Neural crest cell (in vitro differentiated cells): ENCODE results near the gene ODF4. TPM values are rescaled to one million over a fixed set of nuclear protein-coding genes. Genes with fewer than 3 reads are reported as not detected.

Experiments
- DNase-seq: peaks from one replicate; pipeline ENCODE4 v3.0.0; 2021; ENCODE audit warnings: low read depth, mixed read lengths, low spot score
- H3K27ac Mint-ChIP-seq: one replicate; pipeline ENCODE4 v1.8.0; 2021; ENCODE audit warnings: mild to moderate bottlenecking, mixed read lengths; ENCODE audit not compliant: unreplicated experiment
- H3K27me3 Mint-ChIP-seq: 2 replicates; pipeline ENCODE4 v1.8.0; 2021; ENCODE audit warnings: low read depth, mild to moderate bottlenecking, mixed read lengths
- H3K36me3 Mint-ChIP-seq: 2 replicates; pipeline ENCODE4 v1.8.0; 2021; ENCODE audit warnings: low read depth, mild to moderate bottlenecking, mixed read lengths
- H3K4me1 Mint-ChIP-seq: 2 replicates; pipeline ENCODE4 v1.8.0; 2021; ENCODE audit warnings: mixed read lengths
- H3K4me3 Mint-ChIP-seq: one replicate; pipeline ENCODE4 v1.8.0; 2021; ENCODE audit warnings: mild to moderate bottlenecking, mixed read lengths
- H3K9me3 Mint-ChIP-seq: 2 replicates; pipeline ENCODE4 v1.8.0; 2021; ENCODE audit warnings: mixed read lengths
- CTCF ChIP-seq: fragments of 200-600 bp; sonication (generic); conservative IDR thresholded peaks from 2 replicates; pipeline ENCODE4 v1.5.0; 2021; ENCODE audit warnings: antibody characterized with exemption, mild to moderate bottlenecking
- long read RNA-seq: library from polyadenylated mRNA; unstranded; transcript quantifications from one replicate; pipeline ENCODE4 v2.0.0, GENCODE V29; 2020
- total RNA-seq: library from RNA; stranded (reverse); gene quantifications from 2 replicates; pipeline ENCODE4 v1.2.1, GENCODE V29; 2021

ODF4 gene
- not detected in 2 replicates for total RNA-seq
- long read RNA-seq: 0 reads

- H3K9me3 Mint-ChIP-seq: no peaks in the 10 kb centered on the region
- H3K4me3 Mint-ChIP-seq: no peak within 1 kb of the TSS
- peaks cover 13% of the 10 kb centered on the region for H3K27me3 Mint-ChIP-seq
- no peaks in the 10 kb centered on the region for H3K36me3 Mint-ChIP-seq
- H3K4me1 Mint-ChIP-seq: peaks cover 12% of the 10 kb centered on the region
- no peak within 1 kb of the TSS for H3K27ac Mint-ChIP-seq
- no peak for TF ChIP-seq CTCF
- DNase-seq: no peak
Observed at GRCh38 chr17:8339540-8339939, at the start of gene ODF4. TSS of gene ODF4 (plus strand) at chr17:8339840. CDS start at chr17:8340052, 212 bp downstream.

GRCh38 chr17:8290043-8290442, 49.6 kb upstream of the ODF4 start:
- TF ChIP-seq CTCF: no peak
- DNase-seq: no peak
- Mint-ChIP-seq H3K4me1 (peaks cover 52% of the 10 kb centered on the region), H3K36me3 (peaks cover 3% of the 10 kb centered on the region), H3K9me3 (no peaks in the 10 kb centered on the region), H3K27me3 (no peaks in the 10 kb centered on the region), H3K4me3 (peak overlapping the region; percentile 99), H3K27ac (no peak overlapping the region)

- Mint-ChIP-seq H3K9me3 (no peaks in the 10 kb centered on the region), H3K4me1 (peaks cover 55% of the 10 kb centered on the region), H3K4me3 (peak overlapping the region; percentile 65), H3K36me3 (peaks cover 3% of the 10 kb centered on the region), H3K27me3 (no peaks in the 10 kb centered on the region), H3K27ac (no peak overlapping the region)
- no peak for DNase-seq
- no peak for TF ChIP-seq CTCF
Observed at GRCh38 chr17:8292639-8293395, 46.8 kb upstream of the ODF4 start.

GRCh38 chr17:8294361-8294760, 45.3 kb upstream of the ODF4 start:
- no peak for TF ChIP-seq CTCF
- H3K36me3 Mint-ChIP-seq: peaks cover 3% of the 10 kb centered on the region
- no peaks in the 10 kb centered on the region for H3K27me3 Mint-ChIP-seq
- H3K27ac Mint-ChIP-seq: peak overlapping the region; percentile 86
- H3K4me1 Mint-ChIP-seq: peaks cover 42% of the 10 kb centered on the region
- no peak for DNase-seq
- peak overlapping the region; percentile 92 for H3K4me3 Mint-ChIP-seq
- no peaks in the 10 kb centered on the region for H3K9me3 Mint-ChIP-seq

GRCh38 chr17:8294814-8295316, 44.8 kb upstream of the ODF4 start:
- Mint-ChIP-seq H3K4me3 (peak overlapping the region; percentile 92), H3K36me3 (peaks cover 3% of the 10 kb centered on the region), H3K4me1 (peaks cover 37% of the 10 kb centered on the region), H3K27me3 (no peaks in the 10 kb centered on the region), H3K9me3 (no peaks in the 10 kb centered on the region), H3K27ac (peak overlapping the region; percentile 86)
- no peak for DNase-seq
- no peak for TF ChIP-seq CTCF
